ENCODE measurements around the gene AMZ1.

Gene AMZ1

DNA sequence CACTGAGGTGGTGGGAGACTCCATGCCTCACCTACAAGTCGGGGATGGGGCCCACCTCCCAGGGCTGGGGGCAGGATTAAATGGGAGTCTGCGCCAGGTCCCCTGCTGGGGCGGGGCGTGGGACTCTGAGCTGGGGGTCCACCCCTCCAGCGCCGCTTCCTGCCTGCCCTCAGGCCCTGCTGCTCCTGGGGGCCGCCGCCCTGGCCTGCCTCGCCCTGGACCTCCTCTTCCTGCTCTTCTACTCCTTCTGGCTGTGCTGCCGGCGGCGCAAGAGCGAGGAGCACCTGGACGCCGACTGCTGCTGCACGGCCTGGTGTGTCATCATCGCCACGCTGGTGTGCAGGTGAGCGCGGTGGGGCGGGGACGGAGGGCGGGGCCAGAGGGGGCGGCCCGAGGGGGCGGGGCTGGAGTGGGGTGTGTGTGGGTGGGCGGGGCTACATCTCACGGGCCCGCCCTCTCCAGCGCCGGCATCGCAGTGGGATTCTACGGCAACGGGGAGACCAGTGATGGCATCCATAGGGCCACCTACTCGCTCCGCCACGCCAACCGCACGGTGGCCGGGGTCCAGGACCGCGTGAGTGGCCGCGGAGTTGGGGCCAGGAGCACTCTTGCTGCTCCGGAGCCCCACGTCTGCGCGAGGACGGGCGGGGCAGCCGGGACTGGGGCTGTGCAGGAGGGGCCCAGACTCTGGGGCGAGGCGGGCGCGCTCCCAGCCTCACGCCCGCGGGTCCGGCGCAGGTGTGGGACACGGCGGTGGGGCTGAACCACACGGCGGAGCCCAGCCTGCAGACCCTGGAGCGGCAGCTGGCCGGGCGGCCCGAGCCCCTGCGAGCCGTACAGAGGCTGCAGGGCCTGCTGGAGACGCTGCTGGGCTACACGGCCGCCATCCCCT is 41.1 kb upstream of the AMZ1 start:
- DNase-seq (ENCODE audit: low read depth): no peak
- no peak for TF ChIP-seq CTCF (conservative IDR thresholded peaks at IDR 0.05; ENCODE audit: low read depth, low read length)
- no peak overlapping the region for H3K4me3 ChIP-seq (ENCODE audit: low read depth, low read length)

DNA sequence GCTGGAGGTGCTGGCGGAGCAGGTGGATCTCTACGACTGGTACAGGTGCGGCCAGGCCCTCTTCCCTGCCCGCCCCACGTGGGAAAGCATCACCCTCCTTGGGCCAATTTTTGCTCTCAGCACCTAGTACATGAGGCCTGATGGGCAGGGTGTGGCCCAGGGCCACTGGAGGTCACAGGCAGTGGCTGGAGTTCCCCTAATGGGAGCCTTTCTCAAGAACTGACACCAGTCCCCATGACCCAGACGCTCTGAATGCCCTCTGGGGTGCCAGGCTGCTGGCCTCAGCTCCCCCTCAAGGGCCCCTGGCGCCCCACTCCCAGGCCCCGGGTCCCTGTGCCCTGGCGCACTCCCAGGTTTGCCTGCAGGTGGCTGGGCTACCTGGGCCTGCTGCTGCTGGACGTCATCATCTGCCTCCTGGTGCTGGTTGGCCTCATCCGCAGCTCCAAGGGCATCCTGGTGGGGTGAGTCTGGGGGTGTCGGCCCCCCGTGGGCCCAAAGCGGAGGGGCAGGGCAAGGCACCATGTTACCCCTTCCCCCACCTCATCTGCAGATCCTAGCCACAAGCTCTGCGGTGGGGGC is 40.3 kb upstream of the AMZ1 start:
- no peak for DNase-seq (ENCODE audit: low read depth)
- H3K4me3 ChIP-seq (ENCODE audit: low read depth, low read length): no peak overlapping the region
- no peak for TF ChIP-seq CTCF (conservative IDR thresholded peaks at IDR 0.05; ENCODE audit: low read depth, low read length)

GRCh38 chr7:2649139-2649838 is 38.7 kb upstream of the AMZ1 start:
- DNase-seq (ENCODE audit: low read depth): no peak
- no peak for TF ChIP-seq CTCF (conservative IDR thresholded peaks at IDR 0.05; ENCODE audit: low read depth, low read length)
- no peak overlapping the region for H3K4me3 ChIP-seq (ENCODE audit: low read depth, low read length)

DNA sequence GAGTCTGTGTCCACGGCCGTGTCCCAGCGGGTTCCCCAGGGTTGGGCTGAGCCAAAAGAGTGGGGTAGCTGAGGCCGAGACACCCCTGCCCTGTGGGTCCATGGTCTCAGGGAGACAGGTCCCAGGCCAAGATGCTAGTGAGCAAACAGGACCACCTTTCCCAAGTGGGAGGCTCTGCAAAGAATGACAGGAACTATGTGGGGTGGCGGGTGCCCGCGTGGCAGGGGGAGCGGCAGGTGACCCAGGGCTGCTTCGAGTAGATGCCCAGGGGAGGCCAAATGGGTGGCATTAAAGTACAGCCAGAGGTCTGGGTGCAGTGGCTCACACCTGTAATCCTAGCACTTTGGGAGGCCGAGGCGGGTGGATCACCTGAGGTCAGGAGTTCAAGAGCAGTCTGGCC is 38.0 kb upstream of the AMZ1 start:
- TF ChIP-seq CTCF (conservative IDR thresholded peaks at IDR 0.05; ENCODE audit: low read depth, low read length): no peak
- no peak for DNase-seq (ENCODE audit: low read depth)
- no peak overlapping the region for H3K4me3 ChIP-seq (ENCODE audit: low read depth, low read length)

- no peak for TF ChIP-seq CTCF (conservative IDR thresholded peaks at IDR 0.05; ENCODE audit: low read depth, low read length)
- no peak for DNase-seq (ENCODE audit: low read depth)
- H3K4me3 ChIP-seq (ENCODE audit: low read depth, low read length): no peak overlapping the region
Observed at GRCh38 chr7:2650451-2650850, 37.6 kb upstream of the AMZ1 start.

GRCh38 chr7:2651336-2651735 is 36.7 kb upstream of the AMZ1 start:
- no peak for DNase-seq (ENCODE audit: low read depth)
- peak; percentile 15 for TF ChIP-seq CTCF (conservative IDR thresholded peaks at IDR 0.05; ENCODE audit: low read depth, low read length)
- H3K4me3 ChIP-seq (ENCODE audit: low read depth, low read length): no peak overlapping the region
